Natural killer cell treated with Interleukin-12 subunit alpha and Interleukin-12 subunit beta and Interleukin-15 and Interleukin-18, amount 100 ng/mL, for 72 hours (primary cell): Measurements from ENCODE around the gene CYP11A1. TPM values are rescaled to one million over a fixed set of nuclear protein-coding genes. Genes with fewer than 3 reads are reported as not detected.
A peak's percentile ranks its signal among the peaks of the same experiment; 100 is the strongest.
"Not testable (repeated sequence)": the region's sequence is repeated elsewhere in the genome, so short reads cannot be mapped to it uniquely, and the experiment has no call there.

Source experiments
- ATAC-seq, 2 donors: fragments of 150-1000 bp; cut with Tn5 transposase in 1 of 2; sonication (Bioruptor Pico), chemical (Tn5 transposase) in 1 of 2; 2 replicates each; pipeline ENCODE4 v1.10.0; 2021
- DNase-seq: peaks from one replicate; pipeline ENCODE4 v3.0.0; 2022; ENCODE audit warnings: low spot score
- H3K27ac Mint-ChIP-seq, 2 donors: 1 replicate in 1 of 2; 2 replicates in 1 of 2; pipeline ENCODE4 v1.8.0; 2022; ENCODE audit warnings: mixed read lengths in 2 of 2, mild to moderate bottlenecking in 1 of 2, moderate library complexity in 1 of 2
- H3K27me3 Mint-ChIP-seq, 2 donors: 1 replicate in 1 of 2; 2 replicates in 1 of 2; pipeline ENCODE4 v1.8.0; 2022; ENCODE audit warnings: mixed read lengths in 2 of 2
- H3K36me3 Mint-ChIP-seq: one replicate; pipeline ENCODE4 v1.8.0; 2022; ENCODE audit warnings: mixed read lengths
- H3K4me1 Mint-ChIP-seq, 2 donors: 1 replicate in 1 of 2; 2 replicates in 1 of 2; pipeline ENCODE4 v1.8.0; 2022; ENCODE audit warnings: low read depth in 2 of 2, mixed read lengths in 2 of 2, mild to moderate bottlenecking in 1 of 2
- H3K4me3 Mint-ChIP-seq: one replicate; pipeline ENCODE4 v1.8.0; 2022; ENCODE audit warnings: mixed read lengths
- H3K9me3 Mint-ChIP-seq: 2 replicates; pipeline ENCODE4 v1.8.0; 2022; ENCODE audit warnings: mixed read lengths
- total RNA-seq, 2 donors: library from RNA; stranded (reverse); gene quantifications; one replicate each; pipeline ENCODE4 v1.2.3, GENCODE V29; 2022

Gene CYP11A1
- total RNA-seq, 2 donors from 2014 or later = 1.0 TPM; not detected in 1

GRCh38 chr15:74397239-74398068, 30.0 kb upstream of the CYP11A1 start:
- H3K27ac Mint-ChIP-seq = peak overlapping the region; percentile 88 to 93
- H3K27me3 Mint-ChIP-seq = no peaks in the 10 kb centered on the region
- no peaks in the 10 kb centered on the region for H3K9me3 Mint-ChIP-seq
- ATAC-seq (no peak), DNase-seq (no peak)
- H3K36me3 Mint-ChIP-seq = no peaks in the 10 kb centered on the region
- peaks cover 61 to 78% of the 10 kb centered on the region in 2 donors for H3K4me1 Mint-ChIP-seq
- H3K4me3 Mint-ChIP-seq = peak overlapping the region; percentile 59

- no peaks in the 10 kb centered on the region for H3K36me3 Mint-ChIP-seq
- H3K4me1 Mint-ChIP-seq = peaks cover 60 to 78% of the 10 kb centered on the region in 2 donors
- ATAC-seq = peak; percentile 13 to 20
- peak overlapping the region; percentile 88 to 93 for H3K27ac Mint-ChIP-seq
- peak overlapping the region; percentile 59 for H3K4me3 Mint-ChIP-seq
- no peaks in the 10 kb centered on the region for H3K9me3 Mint-ChIP-seq
- DNase-seq = no peak
- H3K27me3 Mint-ChIP-seq = no peaks in the 10 kb centered on the region
Measured at GRCh38 chr15:74396445-74397238, 29.2 kb upstream of the CYP11A1 start.

- ATAC-seq (no peak), DNase-seq (no peak)
- H3K36me3 Mint-ChIP-seq = no peaks in the 10 kb centered on the region
- peak overlapping the region; percentile 88 to 93 for H3K27ac Mint-ChIP-seq
- peaks cover 59 to 77% of the 10 kb centered on the region in 2 donors for H3K4me1 Mint-ChIP-seq
- no peak overlapping the region for H3K4me3 Mint-ChIP-seq
- H3K9me3 Mint-ChIP-seq = no peaks in the 10 kb centered on the region
- H3K27me3 Mint-ChIP-seq = no peaks in the 10 kb centered on the region
Measured at GRCh38 chr15:74396146-74396438, 28.6 kb upstream of the CYP11A1 start.

GRCh38 chr15:74395319-74396145, 28.1 kb upstream of the CYP11A1 start:
- no peaks in the 10 kb centered on the region for H3K9me3 Mint-ChIP-seq
- H3K27ac Mint-ChIP-seq = peak overlapping the region; percentile 81 to 89
- DNase-seq (no peak), ATAC-seq (no peak)
- H3K4me1 Mint-ChIP-seq = peaks cover 59 to 76% of the 10 kb centered on the region in 2 donors
- no peaks in the 10 kb centered on the region for H3K27me3 Mint-ChIP-seq
- H3K4me3 Mint-ChIP-seq = no peak overlapping the region
- H3K36me3 Mint-ChIP-seq = no peaks in the 10 kb centered on the region

GRCh38 chr15:74394090-74394846, 26.8 kb upstream of the CYP11A1 start:
- ATAC-seq = no peak
- no peaks in the 10 kb centered on the region for H3K27me3 Mint-ChIP-seq
- no peaks in the 10 kb centered on the region for H3K36me3 Mint-ChIP-seq
- H3K27ac Mint-ChIP-seq = peak overlapping the region; percentile 81 to 89
- H3K4me1 Mint-ChIP-seq = peaks cover 52 to 69% of the 10 kb centered on the region in 2 donors
- H3K4me3 Mint-ChIP-seq = no peak overlapping the region
- H3K9me3 Mint-ChIP-seq = no peaks in the 10 kb centered on the region
- no peak for DNase-seq

GRCh38 chr15:74393423-74393822, 26.0 kb upstream of the CYP11A1 start:
- Mint-ChIP-seq H3K36me3 (no peaks in the 10 kb centered on the region), H3K4me3 (peak overlapping the region; percentile 7)

GRCh38 chr15:74392902-74393301, 25.5 kb upstream of the CYP11A1 start:
- no peak overlapping the region for H3K4me3 Mint-ChIP-seq
- H3K27ac Mint-ChIP-seq = peak overlapping the region; percentile 81 to 89
- H3K36me3 Mint-ChIP-seq = no peaks in the 10 kb centered on the region
- H3K9me3 Mint-ChIP-seq = no peaks in the 10 kb centered on the region
- no peak for DNase-seq
- no peaks in the 10 kb centered on the region for H3K27me3 Mint-ChIP-seq
- ATAC-seq = no peak
- H3K4me1 Mint-ChIP-seq = peaks cover 39 to 55% of the 10 kb centered on the region in 2 donors

More at GRCh38 chr15:74393423-74393822, 26.0 kb upstream of the CYP11A1 start:
- DNase-seq (no peak), ATAC-seq (no peak)
- Mint-ChIP-seq H3K9me3 (no peaks in the 10 kb centered on the region), H3K27me3 (no peaks in the 10 kb centered on the region), H3K27ac (peak overlapping the region; percentile 81 to 89), H3K4me1 (peaks cover 44 to 61% of the 10 kb centered on the region in 2 donors)

- Mint-ChIP-seq H3K4me3 (no peak overlapping the region), H3K9me3 (no peaks in the 10 kb centered on the region), H3K27ac (peak overlapping the region; percentile 81 to 89), H3K36me3 (no peaks in the 10 kb centered on the region), H3K27me3 (no peaks in the 10 kb centered on the region), H3K4me1 (peaks cover 34 to 51% of the 10 kb centered on the region in 2 donors)
- ATAC-seq (no peak), DNase-seq (no peak)
Measured at GRCh38 chr15:74392451-74392830, 25.0 kb upstream of the CYP11A1 start.

GRCh38 chr15:74391582-74392450, 24.4 kb upstream of the CYP11A1 start:
- no peaks in the 10 kb centered on the region for H3K36me3 Mint-ChIP-seq
- peak overlapping the region; percentile 81 to 89 for H3K27ac Mint-ChIP-seq
- peak overlapping the region; percentile 53 for H3K4me3 Mint-ChIP-seq
- DNase-seq (no peak), ATAC-seq (no peak)
- H3K4me1 Mint-ChIP-seq = peaks cover 30 to 45% of the 10 kb centered on the region in 2 donors
- no peaks in the 10 kb centered on the region for H3K27me3 Mint-ChIP-seq
- H3K9me3 Mint-ChIP-seq = no peaks in the 10 kb centered on the region

- ATAC-seq (peak in 1 of 2 donors; percentile 50), DNase-seq (no peak)
- no peaks in the 10 kb centered on the region for H3K27me3 Mint-ChIP-seq
- no peaks in the 10 kb centered on the region for H3K9me3 Mint-ChIP-seq
- no peaks in the 10 kb centered on the region for H3K36me3 Mint-ChIP-seq
- H3K27ac Mint-ChIP-seq = peak overlapping the region; percentile 81 to 89
- H3K4me3 Mint-ChIP-seq = peak overlapping the region; percentile 17
- peaks cover 23 to 38% of the 10 kb centered on the region in 2 donors for H3K4me1 Mint-ChIP-seq
Measured at GRCh38 chr15:74390647-74391288, 23.3 kb upstream of the CYP11A1 start.

- H3K27me3 Mint-ChIP-seq, ATAC-seq, H3K9me3 Mint-ChIP-seq, H3K4me3 Mint-ChIP-seq, DNase-seq, H3K36me3 Mint-ChIP-seq: not testable (repeated sequence)
- Mint-ChIP-seq H3K27ac (peak overlapping the region; percentile 81 to 89), H3K4me1 (peaks cover 24 to 38% of the 10 kb centered on the region in 2 donors)
Measured at GRCh38 chr15:74390049-74390646, 22.7 kb upstream of the CYP11A1 start.
